RPMI7951 (cell line): ENCODE measurements around the gene PROC. TPM values are rescaled to one million over a fixed set of nuclear protein-coding genes. Genes with fewer than 3 reads are reported as not detected.

Experiments used
- DNase-seq: peaks from one replicate; pipeline ENCODE4 v3.0.0-alpha.2; 2012; ENCODE audit warnings: low read depth
- total RNA-seq: library from RNA; depleted of rRNA; stranded (reverse); fragments of >200 nt; shearing (Covaris generic); gene quantifications from 2 replicates; pipeline ENCODE4 v1.2.3, GENCODE V29; 2014; rRNA removed

PROC gene
- total RNA-seq: 0.48 TPM in 1 of 2 replicates, not detected in the other

DNA sequence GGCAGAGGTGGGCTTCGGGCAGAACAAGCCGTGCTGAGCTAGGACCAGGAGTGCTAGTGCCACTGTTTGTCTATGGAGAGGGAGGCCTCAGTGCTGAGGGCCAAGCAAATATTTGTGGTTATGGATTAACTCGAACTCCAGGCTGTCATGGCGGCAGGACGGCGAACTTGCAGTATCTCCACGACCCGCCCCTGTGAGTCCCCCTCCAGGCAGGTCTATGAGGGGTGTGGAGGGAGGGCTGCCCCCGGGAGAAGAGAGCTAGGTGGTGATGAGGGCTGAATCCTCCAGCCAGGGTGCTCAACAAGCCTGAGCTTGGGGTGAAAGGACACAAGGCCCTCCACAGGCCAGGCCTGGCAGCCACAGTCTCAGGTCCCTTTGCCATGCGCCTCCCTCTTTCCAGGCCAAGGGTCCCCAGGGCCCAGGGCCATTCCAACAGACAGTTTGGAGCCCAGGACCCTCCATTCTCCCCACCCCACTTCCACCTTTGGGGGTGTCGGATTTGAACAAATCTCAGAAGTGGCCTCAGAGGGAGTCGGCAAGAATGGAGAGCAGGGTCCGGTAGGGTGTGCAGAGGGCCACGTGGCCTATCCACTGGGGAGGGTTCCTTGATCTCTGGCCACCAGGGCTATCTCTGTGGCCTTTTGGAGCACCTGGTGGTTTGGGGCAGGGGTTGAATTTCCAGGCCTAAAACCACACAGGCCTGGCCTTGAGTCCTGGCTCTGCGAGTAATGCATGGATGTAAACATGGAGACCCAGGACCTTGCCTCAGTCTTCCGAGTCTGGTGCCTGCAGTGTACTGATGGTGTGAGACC is at the start of gene PROC:
TSS of gene PROC (plus strand) at position 128 of the 812 bp plus-strand sequence. CDS start 1,516 bp downstream, outside the sequence.
- DNase-seq: no peak

DNA sequence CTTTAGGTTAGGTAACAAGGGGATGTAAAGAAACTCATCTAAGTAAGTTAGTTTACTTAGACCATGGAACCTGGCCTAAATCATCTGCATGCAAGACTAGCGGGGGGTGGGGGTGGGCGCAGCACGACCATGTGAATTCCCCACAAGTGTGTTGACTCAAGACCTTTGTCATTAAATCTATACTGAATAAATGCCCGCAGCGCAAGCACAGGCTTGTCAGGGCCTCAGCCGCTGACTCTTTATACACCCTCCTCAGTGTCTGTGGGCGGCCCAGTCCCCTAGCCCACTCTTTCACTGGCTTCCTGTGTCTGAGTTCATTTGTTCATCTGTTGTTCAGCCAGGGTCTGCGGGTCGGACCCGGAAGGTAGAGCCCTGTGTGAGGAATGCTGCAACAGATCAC is 48.2 kb upstream of the PROC start:
- DNase-seq: no peak

DNA sequence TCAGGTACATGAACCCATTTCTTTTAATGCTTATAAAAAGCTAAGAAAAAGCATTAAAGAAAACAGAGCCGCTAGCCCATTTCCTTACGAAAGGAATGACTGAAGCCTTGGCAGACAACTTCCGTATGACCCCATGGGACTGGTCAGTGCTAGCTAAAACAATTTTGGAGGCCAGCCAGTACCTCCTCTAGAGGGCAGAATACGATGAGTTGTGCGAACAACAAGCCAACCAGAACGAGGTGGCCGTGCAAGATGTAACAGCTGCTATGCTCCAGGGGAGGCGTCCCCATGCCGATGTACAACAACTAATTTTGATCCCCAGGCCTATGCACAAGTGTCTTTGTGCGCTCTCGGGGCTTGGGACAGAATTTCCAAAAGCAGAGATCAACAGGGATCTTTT is 47.2 kb upstream of the PROC start:
- DNase-seq: no peak

DNA sequence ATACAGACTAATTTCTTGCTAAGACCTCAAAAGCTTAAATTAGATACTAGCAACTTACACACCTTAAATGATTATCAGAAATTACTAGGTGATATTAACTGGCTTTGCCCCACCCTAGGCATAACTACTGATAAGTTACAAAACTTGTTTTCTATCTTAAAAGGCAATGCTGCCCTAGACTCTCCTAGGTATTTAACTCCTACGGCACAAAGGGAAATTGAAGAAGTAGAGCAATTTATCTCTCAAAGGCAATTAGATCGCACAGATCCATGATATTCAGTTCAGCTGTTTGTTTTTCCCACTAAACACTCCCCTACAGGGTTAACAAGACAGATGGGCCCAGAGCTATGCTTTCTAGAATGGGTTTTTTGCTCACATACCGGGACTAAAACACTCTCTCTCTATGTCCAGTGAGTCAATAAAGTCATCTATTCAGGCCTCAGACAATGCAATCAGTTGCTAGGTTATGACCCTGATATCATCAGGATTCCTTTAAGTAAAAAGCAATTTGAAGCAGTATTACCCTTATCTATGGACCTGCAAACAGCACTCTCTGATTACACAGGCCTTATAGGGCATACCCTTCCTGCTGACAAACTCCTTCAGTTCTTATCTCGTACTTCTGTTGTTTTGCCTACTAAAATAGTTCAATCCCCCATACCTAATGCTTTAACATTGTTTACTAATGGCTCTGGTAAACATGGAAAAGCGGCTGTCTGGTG is 44.7 kb upstream of the PROC start:
- DNase-seq: no peak

DNA sequence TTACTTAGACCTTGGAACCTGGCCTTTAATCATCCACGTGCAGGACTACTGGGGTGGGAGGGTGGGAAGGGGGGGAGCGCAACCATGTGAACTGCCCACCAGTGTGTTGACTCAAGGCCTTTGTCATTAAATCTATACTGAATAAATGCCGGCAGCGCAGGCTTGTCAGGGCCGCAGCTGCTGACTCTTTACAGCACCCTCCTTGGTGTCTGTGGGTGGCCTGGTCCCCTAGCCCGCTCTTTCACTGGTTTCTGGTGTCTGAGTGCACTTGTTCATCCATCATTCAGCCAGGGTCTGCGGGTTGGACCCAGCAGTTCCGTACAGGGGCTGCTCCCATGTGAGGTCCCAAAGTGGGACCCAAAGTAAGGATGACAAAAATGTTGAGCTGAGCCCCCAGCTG is 42.0 kb upstream of the PROC start:
- DNase-seq: no peak

DNA sequence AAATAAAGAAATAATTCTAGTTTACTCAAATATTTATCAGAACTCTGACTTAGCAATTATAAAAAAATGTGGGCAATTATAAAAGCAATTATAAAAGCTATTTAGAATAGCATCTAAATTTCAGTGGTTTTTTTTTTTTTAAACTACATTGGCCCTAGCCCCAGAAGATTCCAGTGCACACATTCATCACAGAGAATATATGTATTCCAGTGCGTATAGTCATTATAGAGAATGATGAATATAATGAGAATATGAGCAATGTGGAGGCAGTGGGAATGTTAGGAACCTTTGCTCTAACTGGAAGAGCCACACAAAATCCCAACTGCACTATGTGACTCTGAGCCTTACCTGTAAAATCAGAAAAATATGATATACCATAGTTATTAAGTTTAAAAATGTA is 41.0 kb upstream of the PROC start:
- no peak for DNase-seq

DNA sequence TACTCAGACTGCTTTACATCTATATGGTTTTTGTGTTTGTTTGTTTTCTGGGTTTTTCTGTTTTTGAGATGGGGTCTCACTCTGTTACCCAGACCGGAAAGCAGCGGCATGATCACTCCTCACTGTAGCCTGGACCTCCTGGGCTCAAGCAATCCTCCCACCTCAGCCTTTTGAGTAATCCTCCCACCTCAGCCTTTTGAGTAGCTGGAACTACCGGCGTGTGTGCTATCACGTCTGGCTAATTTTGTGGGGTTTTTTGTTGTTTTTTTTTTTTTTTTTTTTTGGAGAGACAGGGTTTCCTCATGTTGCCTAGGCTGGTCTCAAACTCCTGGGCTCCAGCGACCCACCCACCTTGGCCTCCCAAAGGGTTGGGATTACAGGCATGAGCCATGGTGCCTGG is 39.5 kb upstream of the PROC start:
- DNase-seq: no peak

DNA sequence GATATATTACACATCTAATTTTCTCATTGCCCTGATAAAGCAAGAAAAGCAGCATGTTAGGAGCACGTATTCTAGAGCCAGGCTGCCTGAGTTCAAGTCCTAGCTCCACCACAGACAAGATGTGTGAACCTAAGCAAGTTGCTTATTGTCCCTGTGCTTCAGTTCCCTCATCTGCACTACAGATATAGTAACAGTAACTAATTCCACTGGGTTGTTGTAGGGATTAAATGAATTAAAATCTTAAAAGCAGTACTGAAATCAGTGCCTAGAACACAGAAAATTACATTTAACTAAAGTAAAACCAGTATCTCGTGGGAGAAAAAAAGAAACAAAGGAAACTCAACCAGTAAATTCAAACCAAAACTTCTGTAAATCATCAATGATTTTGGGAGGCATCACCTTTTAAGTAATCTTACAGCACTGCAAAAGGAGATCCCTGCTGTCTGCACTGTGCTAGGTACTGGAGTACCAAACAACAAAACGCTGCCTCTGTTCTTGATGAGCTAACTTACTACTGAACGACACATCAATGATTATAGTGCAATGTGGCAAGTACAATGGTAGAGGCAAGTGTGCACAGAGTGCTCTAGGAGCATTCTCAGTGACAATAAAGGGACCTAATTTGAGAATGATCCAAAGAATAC is 38.4 kb upstream of the PROC start:
- no peak for DNase-seq

DNA sequence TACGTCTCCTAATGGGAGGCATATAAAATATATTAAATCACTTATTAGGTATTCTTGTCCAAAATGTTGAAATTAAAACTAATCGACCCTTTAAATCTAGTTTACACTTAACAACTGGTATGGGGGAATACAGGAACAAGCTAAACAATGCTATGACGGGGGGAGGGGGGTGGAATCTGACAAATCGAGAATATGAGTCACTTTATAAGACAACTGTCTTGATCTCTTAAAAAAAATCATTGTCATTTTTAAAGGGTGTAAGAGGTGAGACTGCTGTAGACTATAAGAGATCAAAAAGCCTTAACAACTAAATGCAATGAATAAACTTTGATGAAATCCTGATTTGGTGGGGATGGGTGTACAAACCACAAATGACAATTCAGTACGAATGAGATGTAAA is 36.5 kb upstream of the PROC start:
- DNase-seq: no peak

DNA sequence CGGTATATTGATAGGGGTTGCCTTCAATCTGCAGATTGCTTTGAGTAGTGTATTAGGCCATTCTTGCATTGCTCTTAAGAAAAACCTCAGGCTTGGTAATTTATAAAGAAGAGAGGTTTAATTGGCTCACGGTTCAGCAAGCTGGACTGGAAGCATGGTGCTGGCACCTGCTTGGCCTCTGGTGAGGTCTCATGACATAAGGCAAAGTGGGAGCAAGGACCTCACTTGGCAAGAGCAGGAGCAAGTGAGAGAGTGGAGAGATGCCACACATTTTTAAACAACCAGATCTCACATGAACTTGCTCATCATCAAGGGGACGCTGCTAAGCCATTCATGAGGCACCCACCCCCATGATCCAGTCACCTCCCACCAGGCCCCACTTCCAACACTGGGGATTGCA is 35.4 kb upstream of the PROC start:
- no peak for DNase-seq

DNA sequence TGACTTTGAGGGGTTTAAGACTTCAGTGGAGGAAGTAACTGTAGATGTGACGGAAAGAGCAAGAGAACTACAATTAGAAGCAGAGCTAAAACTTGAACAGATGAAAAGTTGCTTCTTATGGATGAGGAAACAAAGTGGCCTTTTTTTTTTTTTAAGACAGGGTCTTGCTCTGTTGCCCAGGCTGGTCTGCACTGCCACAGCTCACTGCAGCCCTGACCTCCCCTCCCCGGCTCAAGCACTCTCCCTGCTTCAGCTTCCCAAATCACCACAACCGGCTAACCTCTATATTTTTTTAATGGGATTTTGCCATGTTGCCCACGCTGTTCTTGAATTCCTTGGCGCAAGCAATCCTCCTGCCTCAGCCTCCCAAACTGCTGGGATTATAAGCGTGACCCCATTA is 33.7 kb upstream of the PROC start:
- DNase-seq: no peak

DNA sequence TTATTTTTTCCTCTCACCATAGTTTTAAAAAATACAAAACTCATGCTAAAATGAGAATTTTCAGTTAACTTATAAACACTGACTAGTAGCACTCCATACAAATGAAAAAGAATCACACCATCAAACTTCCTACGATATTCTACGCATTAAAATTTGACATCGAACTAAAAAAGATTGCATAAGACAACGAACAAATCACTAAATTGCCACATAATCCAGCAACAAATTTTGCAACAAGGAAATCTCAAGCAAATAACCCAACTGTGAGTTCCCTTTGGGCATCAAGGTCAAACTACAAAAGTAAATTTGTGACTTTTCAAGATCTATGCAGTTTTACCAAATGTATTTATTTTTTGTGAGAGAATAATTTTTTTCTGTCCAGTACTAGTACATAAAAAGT is 32.0 kb upstream of the PROC start:
- no peak for DNase-seq

DNA sequence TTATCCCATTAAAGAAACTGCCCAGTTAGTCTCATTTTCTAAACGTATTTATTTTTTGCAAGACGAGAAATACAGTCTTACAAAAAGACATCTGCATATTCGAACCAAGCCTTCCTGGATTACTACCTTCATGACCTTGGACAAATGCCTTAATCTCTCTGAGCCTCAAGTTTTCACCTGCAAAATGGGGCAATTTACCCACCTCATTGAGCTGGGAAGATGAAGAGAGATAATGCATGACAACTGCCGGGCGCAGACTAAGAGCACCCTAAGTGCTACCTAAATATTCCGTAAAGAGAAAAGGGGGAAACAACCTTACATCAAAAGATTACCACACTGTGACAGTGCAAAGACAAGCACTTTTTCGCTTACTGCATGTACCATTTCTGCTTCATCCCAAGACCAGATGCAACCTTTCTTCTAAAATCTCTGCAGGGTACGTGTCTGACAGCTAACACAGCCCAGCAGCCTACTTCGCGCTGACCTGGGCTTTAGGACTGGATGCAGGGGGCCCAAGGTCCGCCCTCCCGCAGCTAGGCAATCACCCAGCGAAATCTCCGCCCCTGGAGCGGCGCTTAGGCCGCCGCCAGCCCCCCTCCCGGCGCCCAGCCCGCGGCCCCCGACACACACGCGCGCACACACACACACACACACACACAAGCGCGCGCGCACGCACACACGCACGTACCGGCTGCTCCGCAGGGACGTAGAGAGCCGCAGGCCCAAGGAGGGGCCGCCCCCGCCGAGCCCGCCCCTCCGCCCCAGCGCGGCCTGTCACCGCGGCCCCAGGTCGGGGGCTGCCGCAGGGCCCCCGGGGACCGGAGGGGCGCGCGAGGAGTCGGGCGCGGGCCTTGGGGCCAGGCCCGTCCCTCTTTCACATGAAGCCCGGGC is 31.2 kb upstream of the PROC start:
- DNase-seq: peak; percentile 91

DNA sequence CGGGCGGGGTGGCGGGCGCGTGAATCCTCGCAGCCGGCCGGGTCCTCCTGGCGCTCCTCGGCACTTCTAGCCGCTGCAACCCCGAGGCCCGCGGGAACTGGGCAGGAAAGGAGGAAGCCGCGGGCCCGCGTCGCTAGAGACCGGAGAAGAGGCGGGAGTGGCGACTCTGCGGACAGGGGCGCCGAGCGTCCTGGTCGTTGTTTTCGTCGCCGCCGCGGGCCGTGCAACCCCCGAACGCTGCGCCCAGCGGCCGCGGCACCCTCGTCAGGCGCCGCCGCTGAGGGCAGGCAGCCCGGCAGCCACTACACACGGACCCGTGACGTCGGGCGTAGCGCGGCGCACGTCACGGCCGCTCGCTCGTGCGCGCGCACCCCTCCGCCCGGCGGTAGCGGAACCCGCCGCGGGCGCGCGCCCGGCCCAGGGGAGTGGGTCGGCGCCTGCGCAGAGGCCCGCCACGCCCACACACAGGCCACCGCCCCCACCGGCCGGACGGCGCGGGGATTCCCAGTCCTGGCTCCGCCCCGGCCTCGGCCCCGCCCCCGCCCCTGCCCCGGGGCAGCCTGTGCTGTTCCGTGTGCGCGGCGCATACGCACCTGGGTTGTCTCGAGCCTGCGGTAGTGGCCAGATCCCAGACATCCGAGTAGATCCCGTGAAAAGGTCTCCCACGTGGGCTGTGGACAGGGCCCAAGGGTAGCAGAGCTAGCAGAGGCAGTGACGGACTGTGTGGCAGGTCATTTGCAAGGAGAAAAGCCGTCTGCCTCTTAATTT is 30.4 kb upstream of the PROC start, which contains the start of gene MAP3K2:
TSS of gene MAP3K2 (minus strand) at position 321 of the 768 bp plus-strand sequence. CDS start 44,846 bp downstream, outside the sequence.
- peak; percentile 91 for DNase-seq

DNA sequence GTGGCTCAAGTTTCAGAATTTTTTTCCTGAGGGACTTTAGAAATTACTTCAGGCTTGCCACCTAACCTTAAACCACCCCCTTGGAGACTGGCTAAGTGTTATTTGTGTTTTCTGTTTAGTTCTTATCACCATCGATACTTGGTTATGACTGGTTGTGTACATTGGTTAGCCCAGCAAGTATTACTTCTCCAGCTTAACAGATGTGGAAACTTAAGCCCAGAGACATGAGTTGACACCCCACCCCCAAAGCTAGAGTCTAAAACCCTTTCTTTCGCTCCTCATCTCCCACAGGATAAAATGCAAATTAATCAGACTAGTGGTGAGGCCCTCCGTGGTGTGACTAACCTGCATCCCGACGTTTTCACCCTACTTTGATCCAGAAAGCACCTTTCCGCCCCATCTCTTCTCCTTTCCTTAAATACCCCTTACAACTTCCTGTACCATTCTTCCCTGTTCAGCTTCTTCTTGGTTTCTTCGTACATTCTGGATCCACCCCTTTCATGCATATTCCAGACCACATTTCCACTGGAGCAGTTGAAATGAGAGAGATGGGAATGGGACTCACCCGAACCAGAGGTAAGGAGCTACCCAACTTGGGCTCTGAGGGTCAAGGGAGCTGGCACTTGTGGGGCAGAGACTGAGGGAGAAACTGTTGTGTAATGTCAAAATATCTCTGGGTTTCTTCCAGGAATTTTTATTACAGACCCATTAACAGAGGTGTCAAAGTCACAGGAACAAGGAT is 29.6 kb upstream of the PROC start:
- peak; percentile 33 for DNase-seq

DNA sequence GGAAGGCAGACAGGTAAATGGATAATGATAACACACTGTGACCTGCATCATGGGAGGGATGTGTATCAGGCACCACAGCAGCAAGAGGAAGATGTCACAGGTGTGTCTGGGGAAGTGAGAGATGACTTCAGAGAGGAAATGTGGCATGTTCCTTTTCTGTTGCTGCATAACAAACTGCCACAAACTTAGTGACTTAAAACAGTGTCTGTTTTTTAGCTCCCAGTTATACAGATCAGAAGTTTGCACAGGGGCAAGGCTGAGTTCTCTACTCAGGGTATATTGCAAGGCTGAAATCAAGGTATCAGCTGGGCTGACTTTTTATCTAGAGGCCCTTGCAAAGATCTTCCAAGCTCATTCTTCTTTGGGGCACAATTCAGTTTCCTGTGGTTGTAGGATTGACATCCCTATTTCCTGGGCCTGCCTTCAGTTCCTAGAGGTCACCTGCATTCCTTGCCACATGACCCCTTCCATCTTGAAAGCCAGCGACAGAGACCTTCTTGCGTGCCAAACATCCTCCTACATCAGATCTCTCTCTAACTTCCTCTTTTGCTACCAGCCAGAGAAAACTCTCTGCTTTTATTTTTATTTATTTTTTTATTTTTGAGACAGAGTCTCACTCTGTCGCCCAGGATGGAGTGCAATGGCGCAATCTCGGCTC is 28.3 kb upstream of the PROC start:
- no peak for DNase-seq

DNA sequence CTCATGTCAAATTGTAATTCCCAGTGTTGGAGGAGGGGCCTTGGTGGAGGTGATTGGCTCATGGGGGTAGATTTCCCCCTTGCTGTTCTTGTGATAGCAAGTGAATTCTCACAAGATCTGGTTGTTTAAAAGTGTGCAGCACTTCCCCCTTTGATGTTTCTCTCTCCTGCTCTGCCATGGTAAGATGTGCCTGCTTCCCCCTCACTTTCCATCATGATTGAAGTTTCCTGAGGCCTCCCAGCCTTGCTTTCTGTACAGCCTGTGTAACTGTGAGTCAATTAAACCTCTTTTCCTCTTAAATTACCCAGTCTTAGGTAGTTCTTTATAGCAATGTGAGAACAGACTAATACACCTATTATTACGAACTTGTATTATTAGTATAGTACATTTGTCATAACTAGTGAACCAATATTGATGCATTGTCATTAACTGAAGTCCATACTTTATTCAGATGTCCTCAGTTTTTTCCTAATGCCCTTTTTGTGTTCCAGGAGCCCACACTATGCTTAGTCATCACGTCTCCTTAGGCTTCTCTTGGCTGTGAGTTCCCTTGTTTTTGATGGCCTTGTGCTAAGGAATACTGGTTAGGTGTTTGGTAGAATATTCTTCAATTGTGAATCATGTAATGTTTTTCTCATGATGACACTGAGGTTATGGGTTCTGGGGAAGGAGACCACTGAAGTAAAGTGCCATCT is 25.9 kb upstream of the PROC start:
- peak; percentile 47 for DNase-seq

DNA sequence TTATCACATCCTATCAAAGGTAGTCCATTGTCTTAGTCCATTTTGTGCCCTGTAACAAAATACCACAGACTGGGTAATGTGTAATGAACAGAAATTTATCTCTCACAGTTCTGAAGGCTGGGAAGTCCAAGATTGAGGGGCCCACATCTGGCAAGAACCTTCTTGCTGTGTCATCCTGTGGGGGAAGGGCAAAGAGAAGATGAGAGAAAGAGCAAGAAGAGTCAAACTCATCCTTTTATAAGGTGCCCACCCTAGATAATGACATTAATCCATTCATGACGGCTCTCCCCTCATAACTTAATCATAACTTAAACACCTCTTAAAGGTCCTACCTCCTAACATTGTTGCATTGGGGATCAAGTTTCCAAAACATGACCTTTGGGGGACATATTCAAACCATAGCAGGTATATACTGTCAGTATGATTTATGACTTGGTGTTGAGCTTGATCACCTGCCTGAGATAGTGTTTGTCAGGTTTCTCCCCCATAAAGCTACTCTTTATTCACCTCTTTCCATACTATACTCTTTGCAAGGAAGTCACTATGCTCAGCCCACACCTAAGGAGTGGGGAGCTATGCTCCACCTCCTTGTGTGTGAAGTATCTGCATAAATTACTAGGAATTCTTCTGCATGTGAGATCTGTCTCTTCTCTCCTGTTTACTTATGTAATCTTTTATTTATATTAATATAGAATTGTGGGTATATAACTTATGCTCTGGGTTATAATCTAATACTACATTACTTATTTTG is 25.2 kb upstream of the PROC start:
- DNase-seq: peak; percentile 26
